Endometrial microvascular endothelial cells (primary cell): ENCODE data around the gene GAN. TPM values are rescaled to one million over a fixed set of nuclear protein-coding genes. Genes with fewer than 3 reads are reported as not detected.

Experiments
- in situ Hi-C: cut with HindIII; loops from 2 replicates; pipeline ENCODE4 v1.10.0; 2017; ENCODE audit warnings: low sequenced_read_pairs, low pct_unique_long_range_greater_than_20kb; ENCODE audit errors: inconsistent ontology term
- total RNA-seq: library from RNA; depleted of rRNA; stranded (reverse); fragments of >200 nt; gene quantifications from one replicate; pipeline ENCODE4 v1.2.3, GENCODE V29; 2015; ENCODE audit errors: inconsistent ontology term

The GAN gene
- total RNA-seq, 1 donor from 2014 or later, result 13.8 TPM

DNA sequence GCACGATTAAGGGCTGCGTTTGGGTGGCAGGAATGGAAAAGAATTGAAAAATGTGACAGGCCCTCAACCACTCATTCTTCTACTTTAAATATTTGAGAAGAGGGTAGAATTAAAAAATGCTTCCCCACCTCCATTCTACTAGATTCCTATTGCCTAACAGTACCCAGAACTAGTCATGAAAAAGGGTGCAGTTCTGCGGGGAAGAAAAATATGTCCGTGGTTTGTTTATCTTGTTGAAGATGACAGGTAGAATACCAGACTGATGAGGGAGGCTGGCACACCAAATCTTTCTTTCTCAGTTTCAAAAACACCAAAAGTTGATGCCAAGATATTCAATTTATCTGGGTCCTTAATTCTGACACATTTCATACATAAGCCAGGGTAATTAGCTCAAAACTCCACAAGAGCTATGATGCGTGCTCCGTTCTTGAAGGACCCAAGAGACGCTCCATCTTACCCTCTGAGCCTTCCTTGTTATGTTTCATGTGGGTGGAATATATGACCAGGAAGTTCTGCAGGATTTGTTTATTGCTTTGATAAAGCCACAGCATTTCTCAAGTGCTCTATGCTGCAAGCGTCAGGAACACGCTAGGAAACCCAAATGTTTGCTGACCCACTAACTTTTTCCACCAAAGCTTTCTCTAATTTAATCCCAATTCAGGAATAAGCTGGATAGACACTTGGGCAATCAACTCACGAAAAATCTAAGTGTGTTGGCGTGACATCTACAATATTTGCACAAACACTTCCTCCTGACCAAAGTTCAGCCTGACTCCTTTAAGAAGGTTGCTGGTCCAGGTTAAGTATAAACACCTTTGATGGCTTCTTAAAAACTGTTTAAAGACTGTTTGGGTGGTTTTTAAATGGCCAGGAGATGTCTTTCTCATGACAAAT, 20.6 kb upstream of the GAN start:
- in situ Hi-C loops, result no loop called here

DNA sequence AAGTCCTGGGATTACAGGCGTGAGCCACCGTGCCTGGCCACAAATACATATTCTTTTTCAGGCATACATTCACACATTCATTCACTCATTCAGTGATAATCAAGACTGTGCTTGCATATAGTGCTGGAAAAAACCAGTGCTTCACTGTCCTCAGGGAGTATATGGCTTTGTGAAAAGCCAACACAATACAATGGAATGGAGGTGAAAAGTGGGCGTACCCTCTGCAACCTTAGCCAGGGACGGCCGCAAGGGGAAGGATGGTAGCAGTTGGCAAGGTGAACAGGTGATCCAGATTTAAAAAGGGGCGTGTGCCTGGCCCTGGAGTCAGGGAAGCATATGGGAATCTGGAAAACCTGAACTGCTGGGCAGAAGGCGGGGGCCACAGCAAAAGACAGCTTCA, 18.1 kb upstream of the GAN start:
- in situ Hi-C loops, result no loop called here

DNA sequence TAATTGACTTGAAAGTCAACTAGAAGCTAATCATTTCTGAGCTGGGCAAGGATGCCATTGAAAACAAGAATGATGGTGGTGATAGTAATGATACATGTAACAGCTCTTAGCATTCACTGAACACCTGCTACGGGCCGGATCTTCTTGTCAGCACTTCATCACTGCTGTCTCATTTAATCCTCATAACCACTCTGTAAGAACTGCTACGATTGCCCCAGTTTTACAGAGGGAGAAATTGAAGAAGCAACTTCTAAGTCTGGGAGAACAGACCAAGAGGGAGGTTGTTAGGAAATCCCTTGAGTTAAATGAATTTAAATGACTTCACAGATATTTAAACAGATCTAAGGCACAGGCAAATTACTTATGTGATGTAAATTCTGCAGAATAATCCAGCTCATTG, 7.0 kb upstream of the GAN start:
- in situ Hi-C loops, result no loop called here

DNA sequence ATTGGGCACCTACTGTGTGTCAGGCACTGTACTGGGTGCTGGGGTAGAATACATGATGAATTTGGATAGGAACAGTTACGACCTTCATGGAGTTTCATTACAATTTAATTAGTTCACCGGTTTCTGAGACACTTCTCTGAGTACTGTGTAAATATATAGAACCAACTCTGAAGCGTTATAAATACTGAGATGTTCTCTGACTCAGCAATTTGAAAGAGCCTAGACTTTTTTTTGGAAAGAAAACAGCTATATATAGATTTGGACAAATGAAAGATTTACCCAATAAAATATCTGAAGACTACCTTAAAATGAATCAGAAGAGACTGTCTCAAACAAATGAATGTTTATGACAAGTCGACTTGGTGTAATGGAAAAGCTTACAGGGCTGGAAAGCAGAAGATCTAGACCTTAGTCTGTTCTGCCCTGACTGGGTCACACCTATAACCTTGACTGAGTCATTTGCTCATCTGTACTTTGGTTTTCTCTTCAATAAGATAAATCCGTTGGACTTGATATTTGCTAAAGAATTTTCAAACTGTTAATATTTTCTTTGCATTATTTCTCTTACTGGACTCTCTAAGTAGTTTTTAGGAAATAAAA, 4.6 kb upstream of the GAN start:
- in situ Hi-C loops, result no loop called here

DNA sequence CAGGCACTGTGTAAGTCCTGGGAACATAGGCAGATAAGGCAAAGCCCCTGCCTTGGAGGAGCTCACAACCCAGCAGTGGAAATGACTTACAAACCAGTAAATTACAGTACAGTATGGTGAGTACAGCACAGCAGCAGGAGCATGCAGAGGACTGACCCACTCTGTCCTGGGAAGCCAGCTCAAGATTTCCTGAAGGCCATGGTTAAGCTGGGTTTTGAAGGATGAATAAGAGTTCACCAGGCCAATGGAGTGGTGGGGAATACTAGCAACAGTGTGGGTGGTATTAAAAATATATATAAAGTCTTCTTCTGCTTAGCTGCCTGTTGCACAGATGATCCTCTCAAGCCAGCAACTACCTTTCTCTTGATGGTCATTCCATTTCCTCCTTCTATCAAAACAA, 3.0 kb upstream of the GAN start:
- in situ Hi-C loops, result no loop called here

DNA sequence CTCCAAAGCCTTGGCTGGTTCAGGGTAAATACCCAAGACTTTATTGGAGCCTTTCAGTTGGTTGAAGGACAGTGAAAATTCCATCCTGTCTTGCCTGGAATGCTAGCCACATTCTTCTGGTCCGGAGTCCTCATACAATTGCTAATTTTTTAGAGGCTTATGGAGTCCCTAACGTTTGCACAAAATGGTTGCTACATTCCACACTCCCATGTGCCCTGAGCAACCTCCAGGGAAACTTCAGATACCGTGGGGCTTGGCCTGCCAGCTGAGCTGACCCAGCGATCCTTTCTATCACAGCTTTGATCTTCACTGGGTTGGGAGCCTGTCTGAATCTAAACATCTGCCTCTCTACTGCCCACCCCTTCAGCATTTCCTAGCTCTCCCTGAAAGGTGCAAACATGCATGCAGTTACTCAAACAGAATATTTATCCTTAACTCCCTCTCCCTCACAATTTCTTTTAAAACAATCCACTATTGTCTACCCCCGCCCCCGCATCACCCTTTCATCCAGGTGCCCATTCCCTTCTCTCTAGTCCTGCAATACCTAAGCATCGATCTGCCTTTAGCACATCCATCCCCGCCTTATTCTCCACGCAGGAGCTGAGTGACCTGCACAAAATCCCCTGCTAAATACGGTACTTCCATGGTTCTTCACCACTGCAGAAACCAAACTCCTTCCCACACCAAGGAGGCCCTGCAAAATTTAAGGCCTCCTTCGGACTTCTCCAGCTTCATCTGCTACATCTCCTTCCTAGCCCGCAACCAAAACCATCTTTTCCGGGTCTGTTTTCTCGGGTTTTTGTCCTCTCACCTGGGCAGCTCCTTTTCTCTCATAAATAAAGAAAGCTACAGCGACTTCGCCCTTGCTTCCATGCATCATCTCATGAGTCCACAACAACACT, 810 bp upstream of the GAN start:
- in situ Hi-C loops, result no loop called here

DNA sequence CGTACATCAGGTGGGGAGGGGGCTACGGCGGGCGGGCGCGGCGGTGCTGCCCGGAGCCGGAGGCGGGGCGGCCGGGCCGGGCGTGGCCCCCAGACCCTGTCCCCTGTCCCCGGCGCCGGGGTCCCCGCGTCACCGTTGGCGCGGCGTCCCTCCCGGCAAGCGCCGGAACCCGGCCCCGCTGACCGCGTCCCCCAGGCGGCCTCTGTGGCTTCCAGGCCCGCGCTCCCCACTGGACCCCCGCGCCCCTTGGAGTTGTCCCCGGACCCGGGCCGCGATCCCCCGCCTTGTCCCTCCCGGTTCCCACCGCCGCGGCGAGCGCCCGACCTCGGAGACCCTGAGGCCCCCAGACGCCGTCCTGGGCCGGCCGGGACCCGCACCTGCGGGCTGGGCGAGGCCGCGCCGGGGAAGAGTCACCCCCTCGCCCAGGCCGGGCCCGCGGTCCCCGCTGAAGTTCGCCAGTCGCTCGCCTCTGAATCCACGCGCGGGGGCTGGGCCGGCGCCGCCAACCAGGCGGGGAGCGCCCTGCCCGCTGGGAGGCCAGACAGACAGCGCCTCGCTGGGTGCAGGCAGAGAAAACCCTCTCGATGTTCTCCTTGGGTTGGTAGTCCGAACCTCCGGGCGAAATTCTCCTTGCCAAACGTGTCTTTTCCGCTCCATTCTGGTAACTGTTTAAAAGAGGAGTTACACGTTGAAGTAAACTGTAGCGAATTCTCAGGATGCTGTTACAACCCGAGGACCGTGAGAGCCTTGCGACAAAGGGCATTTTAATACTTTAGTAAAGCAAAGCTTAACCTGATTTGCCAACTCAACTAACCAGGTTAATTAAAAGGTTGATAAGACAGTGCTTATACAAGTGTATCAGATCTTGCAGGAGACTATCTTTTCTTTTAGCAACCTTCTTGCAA, 761 bp downstream of the GAN start:
- in situ Hi-C loops, result no loop called here

DNA sequence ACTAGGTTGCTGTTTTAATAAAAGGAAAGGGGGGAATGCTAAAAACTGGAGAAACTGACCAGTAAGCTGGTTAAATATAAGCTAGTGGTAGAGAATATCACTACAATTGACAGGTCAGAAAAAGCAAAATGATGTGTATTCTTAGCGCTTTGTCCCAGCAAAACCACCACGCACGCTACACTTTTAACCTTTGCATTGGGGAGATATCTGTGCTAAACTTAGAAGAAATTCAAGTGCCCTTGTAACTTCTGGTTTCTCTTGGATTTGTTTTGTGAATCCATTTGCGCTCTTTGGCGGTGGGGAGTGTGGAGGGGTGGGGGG, 1.4 kb downstream of the GAN start:
- in situ Hi-C loops, result no loop called here

DNA sequence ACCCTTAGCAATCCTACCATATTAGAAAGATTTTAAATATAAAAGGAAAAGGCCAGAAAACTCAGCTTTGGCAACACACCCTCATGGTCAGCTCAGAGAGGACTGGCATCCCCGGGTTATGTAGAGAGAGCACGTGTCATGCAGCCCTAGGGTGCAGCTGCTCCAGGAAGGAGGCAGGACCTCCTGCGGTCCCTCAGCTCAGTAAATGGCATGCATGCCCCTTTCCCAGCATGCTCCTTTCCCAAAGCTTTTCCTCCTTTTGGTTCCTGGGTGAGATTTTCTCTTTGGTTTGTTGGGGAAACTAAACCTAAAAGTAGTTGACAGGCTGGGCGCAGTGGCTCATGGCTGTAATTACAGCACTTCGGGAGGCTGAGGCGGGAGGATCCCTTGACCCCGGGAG, 3.9 kb downstream of the GAN start:
- in situ Hi-C loops, result no loop called here

DNA sequence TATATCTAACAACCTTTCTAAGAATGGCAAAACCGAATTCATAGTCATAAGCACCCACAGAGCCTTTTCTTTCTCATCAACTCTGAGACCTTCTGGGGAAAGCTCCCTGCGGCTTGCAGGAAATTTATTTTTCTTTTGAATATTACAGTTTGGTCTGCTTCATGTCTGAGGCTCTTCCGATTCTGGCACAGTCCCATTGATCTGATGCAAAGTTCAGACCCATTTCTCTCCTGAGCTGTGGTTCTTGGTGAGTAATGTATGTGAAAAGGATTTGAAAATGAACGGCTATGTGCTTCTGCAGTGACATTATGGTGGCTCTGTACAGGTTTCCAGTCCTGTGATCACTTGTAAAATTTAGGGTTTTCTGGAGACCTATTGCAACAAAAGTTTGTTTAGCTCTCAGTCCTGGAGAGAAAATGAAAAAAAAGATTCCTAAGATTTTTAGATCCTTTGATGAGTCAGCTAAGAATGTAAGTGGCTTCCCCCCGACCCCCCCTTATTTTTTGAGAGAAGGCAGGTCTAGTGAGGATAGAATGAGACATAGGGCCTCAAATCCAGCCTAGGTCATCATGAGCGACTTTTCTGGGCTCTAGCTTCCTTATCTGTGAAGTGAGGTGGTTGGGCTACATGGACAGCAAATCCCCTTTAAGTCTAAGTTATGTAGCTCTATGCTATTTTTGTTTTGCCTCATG, 4.6 kb downstream of the GAN start:
- in situ Hi-C loops, result no loop called here

DNA sequence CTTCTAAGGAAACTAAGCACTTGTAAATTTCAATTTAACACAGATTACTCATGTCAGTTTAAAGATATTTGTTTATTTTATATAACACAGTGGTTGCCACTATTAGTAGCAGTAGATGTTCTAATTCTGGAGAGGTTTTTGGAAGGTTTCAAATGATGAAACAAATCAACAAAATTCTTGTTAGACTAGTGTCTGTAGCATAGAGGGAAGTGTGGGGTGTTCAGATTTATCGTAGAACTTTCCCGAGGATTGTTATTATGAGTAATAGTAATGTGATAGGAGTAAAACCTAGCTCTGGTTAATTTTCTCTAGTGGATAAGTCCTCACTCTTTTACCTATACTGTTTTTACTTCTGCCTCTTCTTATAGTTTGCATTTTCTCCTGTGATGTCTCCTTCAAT, 6.3 kb downstream of the GAN start:
- in situ Hi-C loops, result no loop called here

DNA sequence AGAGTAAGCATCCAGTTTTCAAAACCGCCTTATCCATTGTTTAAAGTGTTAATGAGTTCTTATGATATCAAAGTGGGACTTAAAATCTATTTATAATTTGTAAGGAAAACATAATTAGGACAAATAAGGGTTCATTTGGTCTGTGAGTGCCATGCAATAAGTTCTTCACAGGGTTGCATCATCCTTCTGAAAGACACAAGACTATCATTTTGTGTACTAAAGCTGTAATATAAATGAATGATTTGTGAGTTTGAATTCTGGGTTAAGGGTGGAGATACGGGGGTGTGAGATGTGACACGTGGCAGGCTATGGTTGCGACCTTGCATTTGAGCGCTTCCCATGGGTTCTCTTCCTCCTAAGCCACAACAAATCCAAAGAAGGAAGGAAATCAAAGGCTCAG, 6.8 kb downstream of the GAN start:
- in situ Hi-C loops, result no loop called here

DNA sequence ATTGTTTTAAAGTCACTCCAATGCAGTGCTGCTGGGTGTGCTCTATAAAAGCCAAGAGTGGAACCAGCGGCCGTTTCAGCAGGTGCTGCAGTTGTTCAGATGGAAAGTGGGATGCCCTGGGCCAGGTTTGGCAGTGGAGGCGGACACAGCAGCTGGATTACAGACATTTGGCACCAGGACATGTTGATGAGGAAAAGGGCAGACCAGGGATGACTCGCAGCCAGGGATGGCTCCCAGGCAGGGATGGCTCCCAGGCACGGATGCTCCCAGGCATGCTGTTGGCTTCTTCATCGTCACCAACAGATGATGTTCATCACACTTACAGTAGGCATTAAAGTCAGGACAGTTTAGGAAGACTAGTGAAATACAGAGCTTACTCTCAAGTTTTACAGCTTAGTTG, 10.0 kb downstream of the GAN start:
- in situ Hi-C loops, result no loop called here

DNA sequence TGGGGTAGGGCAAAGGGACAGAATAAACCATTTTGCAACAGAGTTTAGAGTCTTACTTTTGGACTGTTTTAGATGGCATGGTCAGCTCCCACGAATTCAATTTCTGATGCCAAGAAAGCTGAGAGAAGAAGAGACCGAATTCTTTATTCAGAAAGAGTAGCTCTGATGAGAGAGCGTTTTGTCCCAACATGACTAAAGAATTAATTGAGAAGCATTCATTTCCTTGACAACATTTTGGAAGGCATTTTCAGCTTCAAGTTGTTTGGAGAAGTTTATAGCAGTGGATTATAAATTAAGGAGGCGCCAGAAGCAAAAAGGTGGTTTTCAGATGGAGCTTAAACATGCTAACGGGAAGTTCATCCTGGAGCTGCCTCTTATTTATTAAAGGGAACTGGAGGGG, 12.2 kb downstream of the GAN start:
- in situ Hi-C loops, result no loop called here

DNA sequence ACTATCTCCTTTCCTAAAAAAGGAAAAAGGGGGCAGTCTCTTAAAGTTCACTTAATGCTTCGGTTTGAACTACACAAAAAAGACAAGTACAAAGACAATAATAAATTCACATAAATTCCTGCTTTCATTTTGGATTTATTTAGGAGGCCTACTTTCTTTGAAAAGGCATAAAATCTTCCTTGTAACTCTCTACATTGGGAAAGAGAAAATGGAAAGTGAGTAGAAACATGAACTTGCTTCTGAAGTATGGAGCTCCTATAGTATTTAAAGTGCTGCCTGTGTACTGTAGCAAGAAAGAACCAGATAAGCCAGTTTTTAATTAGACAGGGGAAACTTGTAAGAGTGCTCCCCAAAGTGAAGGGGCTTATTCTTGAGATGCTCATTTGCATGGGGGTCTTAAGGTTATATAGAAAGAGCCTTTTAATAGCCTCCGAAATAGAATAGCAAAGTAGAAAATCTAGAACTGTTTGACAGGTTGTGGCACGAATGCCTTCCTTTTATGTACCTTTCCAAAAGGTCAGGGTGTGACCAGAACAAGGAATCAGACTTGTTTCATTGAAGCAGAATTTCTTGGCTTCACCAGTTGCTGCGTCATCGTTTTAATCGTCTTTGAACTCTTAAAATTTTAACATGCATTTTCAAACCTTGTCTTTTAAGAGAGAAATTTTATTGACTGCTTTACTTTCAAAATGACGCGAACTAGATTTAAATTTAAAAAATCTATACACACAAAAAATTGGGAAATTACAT, 12.9 kb downstream of the GAN start:
- in situ Hi-C loops, result no loop called here

DNA sequence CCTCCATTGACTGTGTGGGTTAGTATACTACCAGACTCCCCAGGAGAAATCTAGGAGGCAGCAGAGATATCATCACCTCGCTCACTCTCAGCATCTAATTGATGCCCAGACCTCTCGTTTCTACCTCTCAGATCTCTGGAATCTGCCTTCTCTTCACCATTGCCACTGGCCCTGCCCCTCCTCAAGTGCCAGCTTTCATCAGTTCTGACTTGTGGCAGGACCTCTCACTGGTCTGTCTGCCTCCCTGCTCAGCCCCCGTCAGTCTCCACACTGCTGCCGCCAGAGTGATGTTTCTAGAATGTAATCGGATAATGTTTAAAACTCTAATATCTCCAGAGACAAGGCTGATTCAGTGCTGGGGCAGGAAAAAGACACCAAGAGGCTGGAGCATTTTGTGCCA, 15.2 kb downstream of the GAN start:
- in situ Hi-C loops, result no loop called here

DNA sequence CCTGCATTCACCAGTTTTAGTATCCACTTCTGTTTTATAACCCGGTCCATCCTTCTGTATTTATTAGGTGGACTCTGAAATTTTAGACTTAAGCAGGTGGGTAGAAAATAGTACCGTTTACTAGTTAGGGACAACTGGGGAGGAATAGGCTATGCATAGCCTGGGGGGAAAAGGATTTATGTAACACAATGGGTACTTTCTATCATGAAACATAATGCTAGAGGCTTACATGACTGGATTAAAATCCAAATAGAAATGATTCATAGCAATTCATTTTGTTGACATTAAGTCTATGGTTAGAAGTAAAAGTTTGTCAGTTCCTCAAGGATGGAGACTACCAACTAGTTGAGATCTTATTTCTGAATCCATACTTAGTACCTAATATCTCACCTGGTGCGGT, 18.6 kb downstream of the GAN start:
- in situ Hi-C loops, result no loop called here

DNA sequence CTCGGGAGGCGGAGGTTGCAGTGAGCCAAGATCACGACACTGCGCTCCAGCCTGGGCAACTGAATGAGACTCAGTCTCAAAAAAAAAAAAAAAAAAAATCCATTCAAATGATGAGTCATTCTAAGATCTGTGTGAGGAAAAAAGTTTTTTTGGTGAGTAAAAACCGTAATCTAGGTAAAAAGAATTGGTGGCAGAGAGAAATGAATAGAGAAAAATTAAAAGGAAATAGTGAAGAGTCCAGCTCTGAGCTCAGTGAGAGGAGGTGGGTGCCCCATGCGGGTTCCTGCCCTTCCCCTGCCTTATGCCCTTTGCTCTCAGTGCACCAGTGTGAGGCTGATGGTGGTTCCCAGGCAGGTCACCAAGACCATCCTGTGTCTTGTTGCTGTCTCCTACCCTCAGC, 20.9 kb downstream of the GAN start:
- in situ Hi-C loops, result no loop called here
